Body of pancreas (tissue), 4 donors: ENCODE measurements around the gene EIF3F.

Source experiments
- POLR2A ChIP-seq, 3 donors: fragments of 450-650 bp; IDR thresholded peaks; one replicate each; pipeline ENCODE4 v1.6.1; 2016; ENCODE audit warnings: antibody characterized with exemption in 3 of 3, mild to moderate bottlenecking in 2 of 3
- TF ChIP-seq, protein P1 (sequence below), 7 experiments: fragments of 450-650 bp in 4 of 7; fragments of 200-600 bp in 3 of 7; sonication (generic) in 3 of 7; IDR thresholded peaks; one replicate each; pipeline ENCODE4 v1.5.1; 2016 to 2019; ENCODE audit warnings: antibody characterized with exemption in 7 of 7

DNA sequence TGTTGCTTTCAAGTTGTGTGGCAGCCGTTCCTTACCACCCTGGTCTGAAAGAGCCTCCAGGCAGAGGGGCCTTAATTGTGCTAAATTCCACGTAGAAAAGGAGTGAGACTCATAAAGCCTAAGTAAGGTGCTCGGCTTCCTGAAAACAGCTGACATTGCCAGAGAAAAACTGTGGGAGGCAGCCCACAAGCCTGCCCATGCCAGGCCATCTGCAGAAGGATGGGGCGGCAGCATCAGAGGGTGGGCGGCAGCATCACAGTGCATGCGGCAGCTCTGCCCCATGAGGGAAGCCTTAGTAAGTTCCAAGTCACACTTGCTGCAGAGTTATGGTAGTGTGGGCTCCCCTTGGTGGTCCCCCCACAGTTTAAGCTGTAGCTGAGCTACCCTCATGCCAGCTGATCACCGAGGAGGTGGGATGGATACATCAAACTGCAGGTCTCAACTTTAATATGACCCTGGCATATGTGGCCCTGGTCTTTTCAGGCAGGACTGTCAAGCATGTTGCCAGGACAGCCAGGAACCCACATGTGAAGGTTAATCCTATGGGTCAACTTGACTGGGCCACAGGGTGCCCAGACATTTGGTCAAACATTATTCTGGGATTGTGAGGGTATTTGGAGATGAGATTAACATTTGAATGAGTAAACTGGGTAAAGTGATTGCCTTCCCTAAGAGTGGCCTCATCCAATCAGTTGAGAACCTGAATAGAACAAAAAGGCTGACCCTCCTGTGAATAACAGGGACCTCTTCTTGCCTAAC, 3.1 kb upstream of the EIF3F start:
- TF ChIP-seq, protein P1, sequence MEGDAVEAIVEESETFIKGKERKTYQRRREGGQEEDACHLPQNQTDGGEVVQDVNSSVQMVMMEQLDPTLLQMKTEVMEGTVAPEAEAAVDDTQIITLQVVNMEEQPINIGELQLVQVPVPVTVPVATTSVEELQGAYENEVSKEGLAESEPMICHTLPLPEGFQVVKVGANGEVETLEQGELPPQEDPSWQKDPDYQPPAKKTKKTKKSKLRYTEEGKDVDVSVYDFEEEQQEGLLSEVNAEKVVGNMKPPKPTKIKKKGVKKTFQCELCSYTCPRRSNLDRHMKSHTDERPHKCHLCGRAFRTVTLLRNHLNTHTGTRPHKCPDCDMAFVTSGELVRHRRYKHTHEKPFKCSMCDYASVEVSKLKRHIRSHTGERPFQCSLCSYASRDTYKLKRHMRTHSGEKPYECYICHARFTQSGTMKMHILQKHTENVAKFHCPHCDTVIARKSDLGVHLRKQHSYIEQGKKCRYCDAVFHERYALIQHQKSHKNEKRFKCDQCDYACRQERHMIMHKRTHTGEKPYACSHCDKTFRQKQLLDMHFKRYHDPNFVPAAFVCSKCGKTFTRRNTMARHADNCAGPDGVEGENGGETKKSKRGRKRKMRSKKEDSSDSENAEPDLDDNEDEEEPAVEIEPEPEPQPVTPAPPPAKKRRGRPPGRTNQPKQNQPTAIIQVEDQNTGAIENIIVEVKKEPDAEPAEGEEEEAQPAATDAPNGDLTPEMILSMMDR (IDR thresholded peaks at IDR 0.05), result no peak
- TF ChIP-seq POLR2A (IDR thresholded peaks at IDR 0.05), result no peak
